Activated CD4-positive, alpha-beta T cell treated with anti-CD3 and anti-CD28 coated beads, Interleukin-2, amount 10 ng/mL, durations not matched to agents 7 days and 5 days (primary cell): ENCODE data around the gene GLMP. TPM values are rescaled to one million over a fixed set of nuclear protein-coding genes. Genes with fewer than 3 reads are reported as not detected.

Experiments used
- CTCF ChIA-PET: fragments of 350-600 bp; sonication (Branson Sonifier 250); formaldehyde crosslinking; loops from one replicate; lab custom pipeline; 2021; ENCODE audit warnings: antibody characterized with exemption; lab: Charles Lee
- POLR2A ChIA-PET: fragments of 350-600 bp; sonication (Branson Sonifier 250); formaldehyde crosslinking; loops from one replicate; lab custom pipeline; 2021; ENCODE audit warnings: antibody characterized with exemption; lab: Charles Lee
- DNase-seq: peaks from one replicate; pipeline ENCODE4 v3.0.0-alpha.2; 2020
- H3K27ac Mint-ChIP-seq: one replicate; pipeline ENCODE4 v1.8.0; 2021; ENCODE audit warnings: mild to moderate bottlenecking, moderate library complexity, mixed read lengths
- H3K27me3 Mint-ChIP-seq: one replicate; pipeline ENCODE4 v1.8.0; 2021; ENCODE audit warnings: mixed read lengths
- H3K36me3 Mint-ChIP-seq: one replicate; pipeline ENCODE4 v1.8.0; 2021; ENCODE audit warnings: low read depth, mixed read lengths
- H3K4me1 Mint-ChIP-seq: one replicate; pipeline ENCODE4 v1.8.0; 2021; ENCODE audit warnings: mixed read lengths
- H3K4me3 Mint-ChIP-seq: one replicate; pipeline ENCODE4 v1.8.0; 2021; ENCODE audit warnings: mild to moderate bottlenecking, moderate library complexity, mixed read lengths
- H3K9me3 Mint-ChIP-seq: one replicate; pipeline ENCODE4 v1.8.0; 2021; ENCODE audit warnings: mixed read lengths
- total RNA-seq, 2 experiments: library from RNA; stranded (reverse); gene quantifications; one replicate each; pipeline ENCODE4 v1.2.3, GENCODE V29; 2021

Gene GLMP
- total RNA-seq, 2 experiments from 2014 or later, result 33.2 to 33.6 TPM

DNA sequence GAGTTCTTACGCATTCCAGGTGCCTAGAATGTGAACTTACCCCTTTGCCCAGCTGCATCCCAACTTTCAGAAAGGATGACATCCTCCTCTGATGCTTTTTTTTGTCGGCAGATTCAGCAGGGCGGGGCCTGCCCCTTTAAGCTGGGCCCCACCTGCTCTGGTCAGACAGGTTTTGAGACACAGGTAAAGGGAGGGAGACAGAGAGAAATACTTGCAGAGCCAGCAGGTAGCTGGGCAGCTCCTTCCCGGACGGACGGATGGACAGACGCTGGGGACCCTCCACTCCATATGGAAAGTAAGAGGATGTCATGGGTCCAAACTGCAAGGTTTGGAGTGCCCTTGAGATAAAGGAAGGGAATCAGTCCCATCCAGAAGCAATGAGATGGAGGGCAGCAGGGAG, 11.4 kb downstream of the GLMP start, which contains the start of gene TMEM79:
Gene TMEM79 (plus strand): TSS at position 214 of the 400 bp plus-strand sequence. CDS start 902 bp downstream, outside the sequence.
- H3K27me3 Mint-ChIP-seq, result no peaks in the 10 kb centered on the region
- peak within 1 kb of the TSS; percentile 94 for H3K27ac Mint-ChIP-seq
- H3K36me3 Mint-ChIP-seq, result peaks cover 15% of the 10 kb centered on the region
- POLR2A ChIA-PET, result interaction anchor here (0.6 kb wide), 1 partner anchor 308 kb away, joined by 4 read pairs; no protein-coding TSS in a partner anchor
- H3K4me3 Mint-ChIP-seq, result peak within 1 kb of the TSS; percentile 97
- no peaks in the 10 kb centered on the region for H3K9me3 Mint-ChIP-seq
- H3K4me1 Mint-ChIP-seq, result peaks cover 38% of the 10 kb centered on the region
- CTCF ChIA-PET, result interaction anchor here (0.6 to 5.3 kb wide), 8 partner anchors 8 to 167 kb away, joined by 3 to 21 read pairs (median 5); partner anchors contain the start of gene VHLL
- DNase-seq, result no peak

DNA sequence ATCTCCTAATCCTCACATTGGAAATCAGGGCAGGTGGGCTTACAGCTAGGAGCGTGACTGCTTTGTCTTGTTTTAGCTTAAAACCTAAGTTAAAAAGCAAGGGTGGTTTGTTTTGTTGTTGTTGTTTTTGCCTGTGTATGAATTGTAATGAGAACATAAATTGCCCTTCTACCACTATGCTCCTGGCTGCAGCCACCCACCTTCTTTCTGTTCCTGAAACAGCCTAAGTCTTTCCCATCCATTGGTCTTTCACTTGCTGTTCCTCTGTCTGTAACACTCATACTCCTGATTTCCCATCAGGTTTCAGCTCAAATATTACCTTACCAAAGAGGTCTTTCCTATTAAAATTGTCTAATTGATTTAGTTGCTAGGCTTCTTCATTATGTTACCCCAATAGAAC, 12.0 kb downstream of the GLMP start:
- H3K9me3 Mint-ChIP-seq, result no peaks in the 10 kb centered on the region
- CTCF ChIA-PET, result interaction anchor here (0.8 to 5.3 kb wide), 10 partner anchors 8 to 154 kb away, joined by 3 to 21 read pairs (median 4); partner anchors contain the start of gene VHLL

DNA sequence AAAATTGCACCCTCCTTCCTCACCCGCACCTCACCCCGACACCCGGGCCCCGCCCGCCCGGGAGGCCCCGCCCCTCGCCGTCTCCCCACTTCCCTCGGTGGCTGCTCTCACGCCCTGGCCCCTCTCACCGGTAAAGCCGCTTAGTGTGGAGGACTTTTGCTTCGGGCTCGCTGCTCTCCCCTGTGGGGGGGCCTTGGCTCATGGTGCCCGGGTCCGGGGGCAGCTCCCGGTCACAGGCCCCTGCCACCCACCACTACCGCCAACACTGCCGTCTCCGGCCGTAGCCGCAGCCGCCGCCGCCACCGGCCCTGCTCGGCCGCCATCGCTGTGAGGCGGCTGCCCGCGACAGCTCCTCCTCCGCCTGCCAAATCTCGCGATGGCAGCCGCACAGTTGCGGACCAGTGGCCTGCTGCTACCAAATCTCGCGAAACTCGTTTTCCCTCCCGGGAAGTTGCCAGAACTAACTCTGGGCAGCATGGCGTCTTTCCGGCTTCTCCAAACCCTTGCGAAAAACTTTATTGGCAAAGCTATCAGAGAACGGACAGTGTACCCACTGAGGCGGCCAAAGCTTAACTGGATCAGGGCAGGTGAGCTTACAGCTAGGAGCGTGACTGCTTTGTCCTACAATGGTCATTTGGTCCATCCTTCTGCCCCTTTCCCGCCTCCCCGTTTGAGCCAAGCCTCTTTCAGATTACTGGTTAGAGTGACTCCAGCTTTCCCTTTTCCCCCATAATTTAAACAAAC, 12.8 kb downstream of the GLMP start, which contains the start of gene SMG5:
Gene SMG5 (minus strand): TSS at position 347 of the 744 bp plus-strand sequence. CDS start 145 bp downstream, at position 202.
- H3K27ac Mint-ChIP-seq, result peak within 1 kb of the TSS; percentile 94
- POLR2A ChIA-PET, result interaction anchor here (0.6 kb wide), 1 partner anchor 238 kb away, joined by 7 read pairs; no protein-coding TSS in a partner anchor
- no peaks in the 10 kb centered on the region for H3K27me3 Mint-ChIP-seq

More for the DNA sequence above, 12.0 kb downstream of the GLMP start:
- H3K27me3 Mint-ChIP-seq, result no peaks in the 10 kb centered on the region
- peaks cover 38% of the 10 kb centered on the region for H3K4me1 Mint-ChIP-seq
- peak overlapping the region; percentile 94 for H3K27ac Mint-ChIP-seq
- H3K4me3 Mint-ChIP-seq, result peak overlapping the region; percentile 97
- no peak for DNase-seq
- H3K36me3 Mint-ChIP-seq, result peaks cover 13% of the 10 kb centered on the region
- POLR2A ChIA-PET, result interaction anchor here (0.6 kb wide), 1 partner anchor 307 kb away, joined by 4 read pairs; no protein-coding TSS in a partner anchor

DNA sequence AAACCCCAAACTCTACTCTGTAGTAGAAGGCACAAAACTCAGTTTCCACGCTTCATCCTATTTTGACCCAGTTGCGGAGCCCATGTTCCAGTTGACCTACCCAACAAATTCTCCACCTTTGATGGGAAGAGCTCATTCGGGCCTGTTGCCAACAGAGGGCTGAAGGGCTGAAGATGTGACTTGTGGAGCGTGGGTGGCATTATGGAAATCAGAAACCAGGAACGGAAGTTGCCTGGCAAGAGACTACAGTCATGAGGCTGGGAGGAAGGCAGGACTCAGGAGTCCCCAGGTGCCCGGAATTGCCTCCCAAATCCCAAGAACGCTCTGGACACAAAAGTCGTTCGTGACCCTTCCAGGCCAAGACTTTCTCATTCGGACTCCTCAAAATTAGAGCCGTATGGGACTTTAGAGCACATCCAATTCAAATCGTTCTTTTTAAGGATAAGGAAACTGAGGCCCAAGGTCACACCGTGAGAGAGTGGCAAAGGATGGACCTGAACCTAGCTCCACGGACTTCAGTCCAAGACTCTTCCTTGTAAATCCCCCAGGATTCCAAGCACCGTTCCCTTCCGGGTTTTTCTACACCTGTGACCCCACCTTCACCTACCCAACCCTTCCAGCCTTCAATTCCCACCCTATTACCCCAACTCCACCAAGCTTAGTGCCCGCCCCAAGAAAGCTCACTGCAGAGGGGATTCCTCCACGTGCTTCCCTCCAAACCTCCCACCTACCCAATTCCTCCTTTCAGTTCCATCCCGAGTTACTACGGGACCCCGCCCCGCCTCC, 13.6 kb downstream of the GLMP start:
- peak overlapping the region; percentile 94 for H3K27ac Mint-ChIP-seq
- POLR2A ChIA-PET, result interaction anchor here (0.6 to 0.7 kb wide), 4 partner anchors 175 to 719 kb away, joined by 3 to 7 read pairs (median 3); partner anchors contain the start of gene ASH1L

More for the DNA sequence above, 12.8 kb downstream of the GLMP start, which contains the start of gene SMG5:
- Mint-ChIP-seq H3K4me3 (peak within 1 kb of the TSS; percentile 97), H3K36me3 (peaks cover 20% of the 10 kb centered on the region), H3K4me1 (peaks cover 38% of the 10 kb centered on the region), H3K9me3 (no peaks in the 10 kb centered on the region)
- peak; percentile 98 for DNase-seq
- CTCF ChIA-PET, result interaction anchor here (0.6 to 5.3 kb wide), 13 partner anchors 9 to 216 kb away, joined by 3 to 21 read pairs (median 3); partner anchors contain the start of gene VHLL

DNA sequence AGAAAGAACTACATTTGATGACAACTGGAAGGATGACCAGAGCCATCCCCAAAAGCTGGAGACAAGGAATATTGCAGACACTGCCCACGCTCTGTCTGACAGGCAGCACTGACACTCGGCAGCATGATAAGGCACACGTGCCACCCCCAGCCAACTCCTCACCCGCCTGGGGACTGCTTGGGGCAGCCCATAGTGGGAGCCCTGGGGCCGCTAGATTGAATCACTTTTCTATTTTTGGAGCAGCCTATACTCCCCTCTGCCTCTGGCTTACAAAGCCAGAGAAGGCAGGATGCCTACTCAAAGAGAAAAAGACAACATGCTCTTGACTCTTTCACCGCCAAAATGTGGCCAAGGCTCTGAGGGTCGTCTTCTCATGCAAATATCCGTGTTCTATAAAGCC, 14.2 kb downstream of the GLMP start:
- Mint-ChIP-seq H3K27me3 (no peaks in the 10 kb centered on the region), H3K9me3 (no peaks in the 10 kb centered on the region), H3K4me3 (peak overlapping the region; percentile 97), H3K27ac (peak overlapping the region; percentile 94), H3K4me1 (peaks cover 38% of the 10 kb centered on the region), H3K36me3 (peaks cover 32% of the 10 kb centered on the region)
- CTCF ChIA-PET, result interaction anchor here (1.0 to 5.3 kb wide), 6 partner anchors 10 to 56 kb away, joined by 3 to 21 read pairs (median 4); partner anchors contain the start of gene GLMP
- POLR2A ChIA-PET, result interaction anchor here (0.6 to 0.7 kb wide), 3 partner anchors 176 to 719 kb away, joined by 3 read pairs; partner anchors contain the start of gene ASH1L
- DNase-seq, result peak; percentile 49

More for the DNA sequence above, 13.6 kb downstream of the GLMP start:
- H3K9me3 Mint-ChIP-seq, result no peaks in the 10 kb centered on the region
- no peaks in the 10 kb centered on the region for H3K27me3 Mint-ChIP-seq
- peaks cover 28% of the 10 kb centered on the region for H3K36me3 Mint-ChIP-seq
- peak overlapping the region; percentile 97 for H3K4me3 Mint-ChIP-seq
- peaks cover 38% of the 10 kb centered on the region for H3K4me1 Mint-ChIP-seq
- CTCF ChIA-PET, result interaction anchor here (0.6 to 5.3 kb wide), 10 partner anchors 10 to 1717 kb away, joined by 3 to 21 read pairs (median 4); partner anchors contain the start of gene GLMP
- peak; percentile 16 for DNase-seq

DNA sequence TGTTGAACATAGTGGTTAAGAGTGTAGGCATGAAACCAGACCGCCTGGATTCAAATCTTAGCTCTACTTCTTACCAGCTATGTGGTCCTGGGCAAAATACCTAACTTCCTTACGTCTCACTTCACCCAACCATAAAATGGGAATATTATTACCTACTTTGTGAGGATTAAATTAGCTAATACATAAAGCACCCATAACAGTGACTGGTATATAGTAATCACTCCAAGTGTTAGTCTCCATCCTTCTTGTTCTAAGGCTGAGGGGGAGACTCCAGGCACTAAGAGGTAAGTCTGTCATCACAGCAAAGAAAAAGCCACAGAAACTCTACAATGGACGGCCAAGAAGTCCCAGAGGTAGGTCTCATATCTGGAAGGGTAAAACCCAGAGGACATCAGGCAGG, 15.6 kb downstream of the GLMP start:
- Mint-ChIP-seq H3K4me3 (no peak overlapping the region), H3K27ac (no peak overlapping the region), H3K4me1 (peaks cover 38% of the 10 kb centered on the region), H3K27me3 (no peaks in the 10 kb centered on the region), H3K36me3 (peaks cover 39% of the 10 kb centered on the region), H3K9me3 (no peaks in the 10 kb centered on the region)
- CTCF ChIA-PET, result interaction anchor here (0.6 to 5.3 kb wide), 10 partner anchors 8 to 214 kb away, joined by 3 to 21 read pairs (median 3); no protein-coding TSS in a partner anchor
- POLR2A ChIA-PET, result no interaction called here
- DNase-seq, result no peak

DNA sequence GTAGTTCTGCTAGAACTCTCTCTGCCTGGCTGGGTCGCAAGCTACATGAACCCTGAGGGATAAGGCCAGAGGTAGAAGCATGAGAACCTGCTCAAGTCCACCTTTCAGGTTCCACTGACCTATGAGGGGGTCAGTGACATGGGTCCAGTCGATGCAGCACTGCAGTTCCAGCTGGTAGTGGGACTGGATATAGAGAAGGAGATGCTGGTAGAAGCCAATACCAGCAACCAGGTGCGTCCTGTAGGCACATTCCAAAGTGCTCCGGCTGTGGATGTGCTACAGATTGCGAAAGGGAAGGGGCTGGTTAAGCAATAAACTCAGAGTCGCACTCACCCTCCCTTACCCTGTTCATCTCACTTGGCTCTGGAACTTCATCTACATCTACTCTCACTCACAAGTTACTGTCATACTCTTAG, 18.5 kb downstream of the GLMP start:
- H3K27me3 Mint-ChIP-seq, result no peaks in the 10 kb centered on the region
- CTCF ChIA-PET, result interaction anchor here (0.7 to 1.3 kb wide), 3 partner anchors 45 to 593 kb away, joined by 3 read pairs; no protein-coding TSS in a partner anchor
- no peak for DNase-seq
- no peak overlapping the region for H3K4me3 Mint-ChIP-seq
- POLR2A ChIA-PET, result interaction anchor here (0.6 kb wide), 1 partner anchor 36 kb away, joined by 3 read pairs; no protein-coding TSS in a partner anchor
- H3K27ac Mint-ChIP-seq, result no peak overlapping the region
- H3K36me3 Mint-ChIP-seq, result peaks cover 58% of the 10 kb centered on the region
- peaks cover 18% of the 10 kb centered on the region for H3K4me1 Mint-ChIP-seq
- H3K9me3 Mint-ChIP-seq, result no peaks in the 10 kb centered on the region

DNA sequence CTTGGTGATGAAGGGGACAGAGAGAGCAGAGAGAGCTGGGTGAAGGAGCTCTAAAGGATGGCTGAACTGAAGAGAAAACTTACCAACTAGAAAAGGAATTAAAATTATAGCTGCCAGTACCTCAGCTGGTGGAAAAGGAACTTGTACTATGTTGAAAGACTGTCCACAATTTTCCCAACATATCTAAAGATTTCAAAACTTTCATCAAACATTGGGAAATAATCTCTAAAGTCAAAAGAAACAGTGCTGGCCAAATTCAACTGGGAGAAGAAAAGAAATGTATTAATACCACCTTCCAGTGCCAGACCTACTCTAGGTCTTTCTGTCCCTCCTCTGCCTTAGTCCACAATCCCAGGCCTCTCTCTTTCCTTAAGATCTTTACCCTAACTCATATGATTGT, 18.9 kb downstream of the GLMP start:
- Mint-ChIP-seq H3K4me1 (peaks cover 16% of the 10 kb centered on the region), H3K27me3 (no peaks in the 10 kb centered on the region), H3K36me3 (peaks cover 62% of the 10 kb centered on the region), H3K27ac (no peak overlapping the region), H3K4me3 (no peak overlapping the region), H3K9me3 (no peaks in the 10 kb centered on the region)
- DNase-seq, result no peak
- ChIA-PET CTCF (interaction anchor here (1.2 to 1.3 kb wide), 2 partner anchors 46 to 63 kb away, joined by 3 to 4 read pairs; partner anchors contain the start of gene PMF1), POLR2A (no interaction called here)

DNA sequence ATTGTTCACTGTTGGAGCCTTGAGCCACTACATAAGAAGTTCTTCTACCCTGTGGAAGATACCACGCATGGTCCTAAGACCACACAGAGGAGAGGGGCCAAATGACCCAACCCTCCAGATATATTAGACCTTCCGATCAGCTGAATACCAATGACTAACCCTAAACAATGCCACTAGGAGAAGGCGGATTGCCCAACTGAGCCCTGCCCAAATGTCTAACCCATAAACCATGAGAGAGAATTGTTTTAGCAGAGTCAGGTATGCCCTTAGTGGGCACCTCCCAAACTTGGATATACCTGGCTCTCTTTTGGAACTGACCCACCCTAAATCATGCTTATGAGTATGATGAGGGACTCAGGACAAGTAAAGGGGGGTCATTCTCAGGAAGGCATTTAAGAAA, 25.2 kb downstream of the GLMP start:
- DNase-seq, result no peak
- no peak overlapping the region for H3K27ac Mint-ChIP-seq
- H3K4me3 Mint-ChIP-seq, result no peak overlapping the region
- POLR2A ChIA-PET, result no interaction called here
- CTCF ChIA-PET, result interaction anchor here (0.6 to 4.2 kb wide), 5 partner anchors 8 to 100 kb away, joined by 3 to 21 read pairs (median 4); partner anchors contain the start of genes SMG5 and TMEM79
- peaks cover 64% of the 10 kb centered on the region for H3K36me3 Mint-ChIP-seq
- no peaks in the 10 kb centered on the region for H3K9me3 Mint-ChIP-seq
- H3K27me3 Mint-ChIP-seq, result no peaks in the 10 kb centered on the region
- H3K4me1 Mint-ChIP-seq, result no peaks in the 10 kb centered on the region

DNA sequence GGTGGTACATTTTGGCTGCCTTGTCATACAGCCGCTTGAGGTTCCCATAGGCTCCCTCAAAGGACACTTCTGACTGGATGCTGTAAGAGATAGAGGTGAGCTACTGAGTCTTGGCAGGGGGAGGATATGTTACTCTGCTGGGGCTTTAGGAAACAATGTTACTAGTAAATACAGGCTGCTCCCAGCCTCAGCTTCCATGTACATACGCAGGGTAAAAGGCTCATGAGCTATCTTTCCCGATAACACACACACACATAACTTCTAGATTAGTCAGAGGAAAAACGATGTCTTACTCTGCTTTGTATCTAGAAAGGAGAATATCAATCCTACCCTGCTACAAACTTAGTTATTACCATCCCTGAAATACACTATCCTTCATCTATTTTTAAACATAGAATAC, 27.1 kb downstream of the GLMP start:
- Mint-ChIP-seq H3K4me3 (no peak overlapping the region), H3K9me3 (no peaks in the 10 kb centered on the region), H3K27me3 (no peaks in the 10 kb centered on the region), H3K27ac (peak overlapping the region; percentile 31), H3K36me3 (peaks cover 63% of the 10 kb centered on the region), H3K4me1 (no peaks in the 10 kb centered on the region)
- DNase-seq, result no peak
- POLR2A ChIA-PET, result no interaction called here
- CTCF ChIA-PET, result interaction anchor here (0.7 kb wide), 1 partner anchor 181 kb away, joined by 3 read pairs; no protein-coding TSS in a partner anchor

DNA sequence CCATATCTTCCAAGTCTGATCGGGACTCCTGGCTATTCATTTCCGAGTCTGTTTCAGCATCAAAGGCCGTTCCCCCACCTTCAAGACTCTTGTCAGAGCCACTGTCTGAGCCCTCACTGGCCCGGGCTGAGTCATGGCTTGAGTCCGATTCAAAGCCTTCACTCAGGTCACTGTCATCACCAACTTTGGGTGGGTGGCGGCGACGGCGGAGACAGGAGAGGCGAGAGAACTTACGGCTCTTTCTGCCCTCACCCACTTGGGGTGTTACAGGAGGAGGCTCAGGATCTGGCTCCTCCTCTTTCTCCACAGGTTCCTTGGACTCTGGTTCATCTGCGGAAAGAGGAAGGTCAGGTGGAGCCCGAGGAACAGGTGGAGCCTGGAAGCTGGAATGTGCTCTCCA, 29.4 kb downstream of the GLMP start:
- no peaks in the 10 kb centered on the region for H3K9me3 Mint-ChIP-seq
- H3K27ac Mint-ChIP-seq, result no peak overlapping the region
- CTCF ChIA-PET, result no interaction called here
- no peaks in the 10 kb centered on the region for H3K27me3 Mint-ChIP-seq
- H3K36me3 Mint-ChIP-seq, result peaks cover 59% of the 10 kb centered on the region
- POLR2A ChIA-PET, result no interaction called here
- H3K4me1 Mint-ChIP-seq, result no peaks in the 10 kb centered on the region
- no peak for DNase-seq
- no peak overlapping the region for H3K4me3 Mint-ChIP-seq
